GM21723 (cell line): ENCODE measurements around the gene IRAK3.

Source experiments
- ATAC-seq: cut with Tn5 transposase; IDR thresholded peaks from one replicate; pipeline ENCODE4 v1.9.1; 2021; ENCODE audit warnings: mild to moderate bottlenecking, moderate library complexity; ENCODE audit not compliant: unreplicated experiment

IRAK3 gene

GRCh38 chr12:66252771-66253170 is 63.8 kb downstream of the IRAK3 start:
- ATAC-seq = no peak

GRCh38 chr12:66255737-66256136 is 66.7 kb downstream of the IRAK3 start:
- no peak for ATAC-seq

GRCh38 chr12:66258011-66258410 is 69.0 kb downstream of the IRAK3 start:
- ATAC-seq = no peak

- no peak for ATAC-seq
Measured at GRCh38 chr12:66262737-66263136, 73.7 kb downstream of the IRAK3 start.

GRCh38 chr12:66268562-66268961 is 79.5 kb downstream of the IRAK3 start:
- ATAC-seq = no peak

- no peak for ATAC-seq
Measured at GRCh38 chr12:66269142-66269541, 80.1 kb downstream of the IRAK3 start.

GRCh38 chr12:66269757-66270383 is 80.9 kb downstream of the IRAK3 start:
- peak; percentile 59 for ATAC-seq

- no peak for ATAC-seq
Measured at GRCh38 chr12:66270613-66271012, 81.6 kb downstream of the IRAK3 start.

- ATAC-seq = no peak
Measured at GRCh38 chr12:66272650-66273049, 83.6 kb downstream of the IRAK3 start.

GRCh38 chr12:66273147-66273546 is 84.1 kb downstream of the IRAK3 start:
- ATAC-seq = no peak

GRCh38 chr12:66275040-66275439 is 86.0 kb downstream of the IRAK3 start:
- ATAC-seq = no peak

- ATAC-seq = no peak
Measured at GRCh38 chr12:66279123-66279712, 90.2 kb downstream of the IRAK3 start.

GRCh38 chr12:66280561-66280960 is 91.5 kb downstream of the IRAK3 start:
- no peak for ATAC-seq

GRCh38 chr12:66282244-66282643 is 93.2 kb downstream of the IRAK3 start:
- no peak for ATAC-seq

- no peak for ATAC-seq
Measured at GRCh38 chr12:66287275-66287674, 98.3 kb downstream of the IRAK3 start.

- no peak for ATAC-seq
Measured at GRCh38 chr12:66288121-66288520, 99.1 kb downstream of the IRAK3 start.

- no peak for ATAC-seq
Measured at GRCh38 chr12:66289485-66289884, 100.5 kb downstream of the IRAK3 start.

- ATAC-seq = no peak
Measured at GRCh38 chr12:66290716-66291200, 101.7 kb downstream of the IRAK3 start.

DNA sequence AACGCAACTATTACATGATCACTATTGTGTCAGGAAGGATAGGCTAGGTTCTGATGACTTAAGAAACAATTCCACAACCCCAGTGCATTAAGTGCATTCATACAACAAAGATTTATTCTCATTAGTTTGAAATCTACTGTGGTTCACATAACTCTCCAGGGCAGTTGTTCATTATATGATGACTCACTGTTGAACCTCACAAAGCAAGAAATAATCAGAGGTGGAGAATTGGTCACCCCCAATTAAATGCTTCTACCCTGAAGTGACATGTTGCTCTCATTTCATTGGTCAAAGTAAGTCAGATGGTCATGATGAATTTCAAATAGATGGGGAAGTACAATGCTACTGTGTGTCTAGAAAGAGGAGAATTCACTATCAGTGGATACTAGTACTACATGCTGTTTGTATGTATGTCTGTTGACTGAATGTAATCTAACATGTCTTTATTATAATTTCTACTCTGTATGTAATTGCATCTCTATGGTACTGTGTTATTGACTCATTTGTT is 107.2 kb downstream of the IRAK3 start:
- ATAC-seq = no peak

- no peak for ATAC-seq
Measured at GRCh38 chr12:66297080-66297479, 108.1 kb downstream of the IRAK3 start.

GRCh38 chr12:66297923-66298322 is 108.9 kb downstream of the IRAK3 start:
- no peak for ATAC-seq
